T-cell (primary cell): Measurements from ENCODE around the gene CACNA1E. TPM values are rescaled to one million over a fixed set of nuclear protein-coding genes. Genes with fewer than 3 reads are reported as not detected.

Experiments
- ATAC-seq, 4 experiments: fragments of 200-7000 bp in 3 of 4; fragments of 150-1000 bp in 1 of 4; cut with Tn5 transposase; replicated peaks in 1 of 4; 1 replicate in 3 of 4; 2 replicates in 1 of 4; pipeline ENCODE4 v1.10.0; 2021; ENCODE audit warnings: moderate library complexity in 3 of 4, mild to moderate bottlenecking in 2 of 4, moderate number of reproducible peaks in 1 of 4
- CTCF ChIA-PET, 2 donors: fragments of 300-600 bp; sonication (Branson Sonifier 250); formaldehyde crosslinking; loops; one replicate each; lab custom pipeline; 2022; ENCODE audit warnings: antibody characterized with exemption in 2 of 2; lab: Charles Lee
- POLR2A ChIA-PET, 2 donors: fragments of 300-600 bp; sonication (Branson Sonifier 250); formaldehyde crosslinking; loops; one replicate each; lab custom pipeline; 2022; ENCODE audit warnings: antibody characterized with exemption in 2 of 2; lab: Charles Lee
- DNase-seq, 35 experiments: peaks; one replicate each; pipeline versions ENCODE4 v3.0.0 to v3.0.0-alpha.2; 2013 to 2023
- H3K27ac ChIP-seq: one replicate; pipeline ENCODE4 v1.5.1; 2013; ENCODE audit warnings: low read length
- H3K27me3 ChIP-seq, 2 experiments: replicated peaks in 1 of 2; 1 replicate in 1 of 2; 2 replicates in 1 of 2; pipeline versions ENCODE4 v1.6.1 to v1.7.0; 2013; ENCODE audit warnings: low read length in 1 of 2, mixed read lengths in 1 of 2; ENCODE audit not compliant: control insufficient read depth in 2 of 2, insufficient read depth in 2 of 2; ENCODE audit errors: extremely low read depth in 1 of 2
- H3K36me3 ChIP-seq, 2 donors: 1 replicate in 1 of 2; 2 replicates in 1 of 2; pipeline versions ENCODE4 v1.6.1 to v1.7.0; 2013; ENCODE audit warnings: low read length in 1 of 2; ENCODE audit not compliant: control insufficient read depth in 2 of 2, insufficient read depth in 1 of 2; ENCODE audit errors: extremely low read depth in 1 of 2
- H3K4me1 ChIP-seq, 2 experiments: 1 replicate in 1 of 2; 2 replicates in 1 of 2; pipeline versions ENCODE4 v1.6.1 to v1.7.0; 2013; ENCODE audit warnings: low read length in 2 of 2, mixed read lengths in 1 of 2; ENCODE audit not compliant: insufficient read depth in 2 of 2, control insufficient read depth in 1 of 2; ENCODE audit errors: extremely low read depth in 1 of 2
- H3K4me3 ChIP-seq, 2 donors: 1 replicate in 1 of 2; 2 replicates in 1 of 2; pipeline versions ENCODE4 v1.5.1 to v1.7.0; 2013; ENCODE audit warnings: mild to moderate bottlenecking in 2 of 2, low read length in 1 of 2, moderate library complexity in 1 of 2; ENCODE audit not compliant: control insufficient read depth in 1 of 2; ENCODE audit errors: extremely low read depth in 1 of 2
- H3K9me3 ChIP-seq: 2 replicates; pipeline ENCODE4 v1.7.0; 2013
- H3K27ac Mint-ChIP-seq, 2 donors: one replicate each; pipeline ENCODE4 v1.8.0; 2020 to 2021; ENCODE audit warnings: mild to moderate bottlenecking in 2 of 2, mixed read lengths in 2 of 2
- H3K27me3 Mint-ChIP-seq, 2 donors: one replicate each; pipeline ENCODE4 v1.8.0; 2021 to 2022; ENCODE audit warnings: mixed read lengths in 2 of 2
- H3K36me3 Mint-ChIP-seq: one replicate; pipeline ENCODE4 v1.8.0; 2021; ENCODE audit warnings: mixed read lengths
- H3K4me1 Mint-ChIP-seq, 3 donors: one replicate each; pipeline ENCODE4 v1.8.0; 2020 to 2022; ENCODE audit warnings: mixed read lengths in 3 of 3, mild to moderate bottlenecking in 1 of 3
- H3K4me3 Mint-ChIP-seq, 3 donors: one replicate each; pipeline ENCODE4 v1.8.0; 2020 to 2022; ENCODE audit warnings: mild to moderate bottlenecking in 3 of 3, mixed read lengths in 3 of 3, moderate library complexity in 3 of 3
- H3K9me3 Mint-ChIP-seq, 3 donors: one replicate each; pipeline ENCODE4 v1.8.0; 2020 to 2022; ENCODE audit warnings: mixed read lengths in 3 of 3
- WGBS: methylation state at CpG from one replicate; pipeline ENCODE4 v1.1.5; 2013; ENCODE audit warnings: missing lambda C conversion rate; ENCODE audit not compliant: insufficient coverage; 5-methylcytosine and 5-hydroxymethylcytosine counted together
- total RNA-seq, 35 experiments: library from RNA in 6 of 35; stranded (reverse) in 6 of 35; fragments of 120-200 nt in 1 of 35; gene quantifications; one replicate each; pipeline versions ENCODE4 v1.2.1 to v1.2.4 and lab custom pipeline; 2013 to 2026

The CACNA1E gene
- total RNA-seq, 5 donors from 2014 or later (not counting 1 experiment from before 2014, with no cell fraction given) = 0.03 to 0.10 (median 0.03) TPM; not detected in 2

DNA sequence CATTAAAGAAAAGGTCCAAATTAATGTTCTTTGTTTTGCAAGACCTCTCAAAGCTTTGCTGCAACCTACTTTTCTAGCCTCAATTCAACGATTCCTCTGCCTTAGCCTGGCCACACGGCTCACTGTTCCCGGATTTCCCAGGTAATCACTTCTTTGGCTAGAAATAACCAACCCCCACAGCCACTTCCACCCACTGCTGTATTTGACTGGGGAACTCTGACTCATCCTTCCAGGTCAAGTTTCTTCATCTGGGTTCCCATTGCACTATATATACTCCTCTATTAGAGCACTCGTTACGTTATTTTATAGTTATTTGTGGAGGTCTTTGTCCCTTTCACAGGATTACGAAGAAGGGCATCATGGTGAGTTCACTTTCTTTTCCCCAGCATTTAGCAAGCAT is 185.9 kb downstream of the CACNA1E start:
- Mint-ChIP-seq H3K36me3 (no peaks in the 10 kb centered on the region), H3K27ac (no peak overlapping the region), H3K4me3 (no peak overlapping the region), H3K27me3 (peaks cover 13 to 28% of the 10 kb centered on the region in 2 donors), H3K4me1 (no peaks in the 10 kb centered on the region), H3K9me3 (peaks cover 0 to 7% (median 0%) of the 10 kb centered on the region in 3 donors)
- Histone ChIP-seq H3K27ac (no peak overlapping the region), H3K36me3 (no peaks in the 10 kb centered on the region), H3K4me3 (no peak overlapping the region), H3K4me1 (no peaks in the 10 kb centered on the region), H3K27me3 (no peaks in the 10 kb centered on the region), H3K9me3 (no peaks in the 10 kb centered on the region)
- ChIA-PET CTCF (no interaction called here), POLR2A (no interaction called here)
- no peak for DNase-seq
- WGBS = 100% methylated on average over 1 of the region's 6 CpGs
- no peak for ATAC-seq

DNA sequence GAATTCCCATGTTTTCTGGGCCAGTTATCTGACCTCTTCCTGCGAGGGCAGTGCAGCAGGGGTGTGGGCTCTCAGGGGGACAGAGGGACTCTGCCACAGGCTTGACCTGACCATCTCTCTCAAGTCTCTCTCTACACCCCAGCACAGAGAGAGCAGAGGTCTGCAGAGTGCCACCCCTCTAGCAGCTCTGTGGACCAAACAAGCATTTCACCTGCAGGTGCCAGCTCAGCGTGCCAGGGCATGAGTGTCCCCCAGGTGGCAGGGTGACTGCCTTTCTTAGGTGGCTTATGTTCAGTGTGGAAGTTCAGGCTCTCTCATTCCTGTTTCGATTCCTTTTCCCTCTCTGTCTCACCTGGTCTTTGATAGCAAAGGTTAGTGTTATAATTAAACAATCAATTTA is 191.3 kb downstream of the CACNA1E start:
- ChIA-PET POLR2A (no interaction called here), CTCF (no interaction called here)
- DNase-seq (no peak), ATAC-seq (no peak)
- H3K36me3 Mint-ChIP-seq = no peaks in the 10 kb centered on the region
- H3K36me3 ChIP-seq = no peaks in the 10 kb centered on the region
- H3K4me1 Mint-ChIP-seq = no peaks in the 10 kb centered on the region
- peaks cover 25% of the 10 kb centered on the region in 2 donors for H3K27me3 Mint-ChIP-seq
- H3K27ac Mint-ChIP-seq = no peak overlapping the region
- peaks cover 0 to 7% (median 0%) of the 10 kb centered on the region in 3 donors for H3K9me3 Mint-ChIP-seq
- no peaks in the 10 kb centered on the region for H3K9me3 ChIP-seq
- no CpG with 5 or more reads among the region's 3 CpGs for WGBS
- H3K27ac ChIP-seq = no peak overlapping the region
- no peaks in the 10 kb centered on the region for H3K4me1 ChIP-seq
- H3K4me3 ChIP-seq = no peak overlapping the region
- peaks cover 0 to 4% of the 10 kb centered on the region in 2 experiments for H3K27me3 ChIP-seq
- no peak overlapping the region for H3K4me3 Mint-ChIP-seq

DNA sequence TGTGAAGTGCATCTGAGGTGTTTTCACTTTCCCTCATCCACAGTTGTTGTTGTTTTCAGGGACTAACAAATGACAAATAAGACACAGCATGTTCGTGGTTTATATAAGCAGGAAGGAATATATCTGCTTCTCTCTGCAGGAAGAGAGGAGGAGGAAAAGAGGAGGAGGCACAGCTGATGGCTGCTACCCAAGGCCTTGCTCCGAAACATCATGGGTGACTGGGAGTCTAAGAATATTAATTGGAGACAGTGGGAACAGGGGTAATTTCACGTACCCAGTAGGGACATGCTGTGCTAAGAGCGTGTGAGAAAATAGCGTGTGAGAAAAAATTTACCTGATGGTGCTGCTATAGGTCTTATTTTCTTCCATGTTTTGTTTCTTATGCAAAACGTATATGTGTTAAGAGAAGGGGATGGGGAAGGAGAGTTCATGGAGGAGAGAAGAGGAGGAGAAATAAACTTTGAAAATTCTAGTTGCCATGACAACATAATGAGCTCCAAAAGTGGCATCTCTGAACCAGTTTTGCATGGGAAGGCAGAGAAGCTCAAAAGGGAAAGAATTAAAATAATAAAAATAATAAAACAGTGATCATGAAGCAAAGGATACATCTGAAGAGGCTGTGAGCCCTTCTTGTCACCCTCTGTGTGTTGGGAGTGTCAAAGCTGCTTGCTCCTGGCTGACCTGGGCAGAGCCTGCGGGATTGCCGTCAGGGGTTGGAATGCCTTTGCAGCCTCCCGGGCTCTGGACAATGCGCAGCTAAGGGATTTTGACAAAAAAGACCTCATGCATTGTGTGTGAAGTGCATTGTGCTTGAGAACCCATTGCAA is 192.0 kb downstream of the CACNA1E start:
- DNase-seq (no peak), ATAC-seq (no peak)
- Histone ChIP-seq H3K36me3 (no peaks in the 10 kb centered on the region), H3K4me1 (no peaks in the 10 kb centered on the region), H3K9me3 (no peaks in the 10 kb centered on the region), H3K27ac (no peak overlapping the region), H3K27me3 (peaks cover 0 to 4% of the 10 kb centered on the region in 2 experiments), H3K4me3 (no peak overlapping the region)
- peaks cover 0 to 7% (median 0%) of the 10 kb centered on the region in 3 donors for H3K9me3 Mint-ChIP-seq
- no peaks in the 10 kb centered on the region for H3K4me1 Mint-ChIP-seq
- CTCF ChIA-PET = no interaction called here
- H3K27ac Mint-ChIP-seq = no peak overlapping the region
- 58% methylated on average over 7 of the region's 10 CpGs for WGBS
- H3K36me3 Mint-ChIP-seq = no peaks in the 10 kb centered on the region
- peaks cover 25% of the 10 kb centered on the region in 2 donors for H3K27me3 Mint-ChIP-seq
- H3K4me3 Mint-ChIP-seq = no peak overlapping the region
- POLR2A ChIA-PET = no interaction called here

DNA sequence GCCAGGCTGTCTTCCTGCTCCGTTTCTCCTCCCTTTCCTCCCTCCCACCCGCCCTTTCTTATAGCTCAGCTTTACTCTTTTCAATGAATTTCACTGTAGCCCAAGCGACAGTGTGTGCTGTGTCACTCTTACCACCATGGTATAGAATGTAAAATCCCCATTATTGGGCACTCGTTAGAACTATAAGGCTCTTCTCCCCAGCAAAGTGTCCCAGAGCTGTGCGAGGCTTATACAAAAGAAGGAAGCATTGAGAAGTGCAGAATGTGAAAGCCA is 192.5 kb downstream of the CACNA1E start:
- CTCF ChIA-PET = no interaction called here

DNA sequence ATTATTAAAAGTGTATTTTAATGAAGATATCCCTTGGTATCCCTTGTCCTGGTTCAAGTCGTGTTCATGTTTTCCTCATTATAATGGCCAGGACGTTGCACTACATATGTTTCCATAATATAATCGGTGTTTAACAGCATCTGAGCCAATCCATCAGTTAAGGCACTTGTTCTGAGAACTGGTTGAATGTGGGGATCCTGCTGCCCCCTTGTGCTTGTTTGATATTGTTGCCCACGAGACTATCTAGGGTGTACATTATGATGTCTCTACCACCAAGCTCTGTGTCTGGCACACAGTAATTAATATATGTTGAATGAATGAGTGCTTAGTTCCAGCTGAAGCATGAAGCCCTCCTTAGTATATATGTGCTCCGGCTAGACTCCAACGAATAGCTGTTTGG is 193.0 kb downstream of the CACNA1E start:
- peaks cover 0 to 4% of the 10 kb centered on the region in 2 experiments for H3K27me3 ChIP-seq
- Mint-ChIP-seq H3K9me3 (peaks cover 0 to 7% (median 0%) of the 10 kb centered on the region in 3 donors), H3K36me3 (no peaks in the 10 kb centered on the region), H3K27ac (no peak overlapping the region), H3K4me3 (no peak overlapping the region), H3K27me3 (peaks cover 24 to 25% of the 10 kb centered on the region in 2 donors), H3K4me1 (no peaks in the 10 kb centered on the region)
- H3K4me3 ChIP-seq = no peak overlapping the region
- DNase-seq (peak in 1 of 35 experiments; percentile 2), ATAC-seq (no peak)
- no peaks in the 10 kb centered on the region for H3K9me3 ChIP-seq
- no peaks in the 10 kb centered on the region for H3K36me3 ChIP-seq
- H3K4me1 ChIP-seq = no peaks in the 10 kb centered on the region
- ChIA-PET CTCF (no interaction called here), POLR2A (no interaction called here)
- H3K27ac ChIP-seq = no peak overlapping the region
- WGBS = no CpG with 5 or more reads among the region's 6 CpGs

More for the DNA sequence above, 192.5 kb downstream of the CACNA1E start:
- no peaks in the 10 kb centered on the region for H3K36me3 ChIP-seq
- H3K4me3 Mint-ChIP-seq = no peak overlapping the region
- H3K27ac ChIP-seq = no peak overlapping the region
- no peaks in the 10 kb centered on the region for H3K4me1 Mint-ChIP-seq
- peaks cover 0 to 4% of the 10 kb centered on the region in 2 experiments for H3K27me3 ChIP-seq
- H3K36me3 Mint-ChIP-seq = no peaks in the 10 kb centered on the region
- H3K9me3 ChIP-seq = no peaks in the 10 kb centered on the region
- POLR2A ChIA-PET = no interaction called here
- no peak overlapping the region for H3K4me3 ChIP-seq
- DNase-seq (no peak), ATAC-seq (no peak)
- WGBS = no CpG with 5 or more reads among the region's 5 CpGs
- peaks cover 25% of the 10 kb centered on the region in 2 donors for H3K27me3 Mint-ChIP-seq
- no peaks in the 10 kb centered on the region for H3K4me1 ChIP-seq
- H3K9me3 Mint-ChIP-seq = peaks cover 0 to 7% (median 0%) of the 10 kb centered on the region in 3 donors
- no peak overlapping the region for H3K27ac Mint-ChIP-seq

DNA sequence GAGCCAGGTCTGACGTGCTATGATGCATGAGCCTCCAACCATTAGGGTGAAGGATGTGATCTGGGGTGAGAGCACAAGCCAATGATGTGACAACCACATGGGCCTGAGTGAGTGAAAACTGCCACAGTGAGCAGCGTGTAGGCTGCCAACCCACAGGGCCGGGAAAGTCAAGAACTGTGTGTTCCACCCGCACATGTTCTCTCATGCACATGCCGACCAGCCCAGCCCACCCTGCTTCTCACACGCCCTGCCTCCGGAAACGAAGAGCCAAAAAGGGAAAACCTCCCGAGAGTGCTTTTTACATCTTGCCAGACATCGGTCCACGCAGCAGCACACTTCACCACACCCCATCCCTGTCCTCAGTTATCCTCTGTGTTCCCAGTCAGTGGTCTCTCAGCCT is 197.0 kb downstream of the CACNA1E start:
- Histone ChIP-seq H3K9me3 (no peaks in the 10 kb centered on the region), H3K27me3 (no peaks in the 10 kb centered on the region), H3K4me1 (no peaks in the 10 kb centered on the region), H3K4me3 (no peak overlapping the region), H3K36me3 (no peaks in the 10 kb centered on the region), H3K27ac (no peak overlapping the region)
- Mint-ChIP-seq H3K36me3 (no peaks in the 10 kb centered on the region), H3K27me3 (peaks cover 13 to 25% of the 10 kb centered on the region in 2 donors), H3K27ac (no peak overlapping the region), H3K4me1 (no peaks in the 10 kb centered on the region), H3K9me3 (peaks cover 0 to 2% (median 0%) of the 10 kb centered on the region in 3 donors), H3K4me3 (no peak overlapping the region)
- CTCF ChIA-PET = interaction anchor here in 1 of 2 donors (0.6 kb wide), 1 partner anchor 1265 kb away, joined by 10 read pairs; no protein-coding TSS in a partner anchor
- POLR2A ChIA-PET = no interaction called here
- no peak for ATAC-seq
- 84% methylated on average over 11 of the region's 11 CpGs for WGBS
- DNase-seq = no peak
